GM10847 (cell line): ENCODE results near the gene MTSS2.

ENCODE experiments used
- POLR2A ChIP-seq: IDR thresholded peaks from 2 replicates; pipeline ENCODE4 v1.6.1; 2011; ENCODE audit not compliant: insufficient read length; ENCODE audit errors: extremely low read depth

The MTSS2 gene

DNA sequence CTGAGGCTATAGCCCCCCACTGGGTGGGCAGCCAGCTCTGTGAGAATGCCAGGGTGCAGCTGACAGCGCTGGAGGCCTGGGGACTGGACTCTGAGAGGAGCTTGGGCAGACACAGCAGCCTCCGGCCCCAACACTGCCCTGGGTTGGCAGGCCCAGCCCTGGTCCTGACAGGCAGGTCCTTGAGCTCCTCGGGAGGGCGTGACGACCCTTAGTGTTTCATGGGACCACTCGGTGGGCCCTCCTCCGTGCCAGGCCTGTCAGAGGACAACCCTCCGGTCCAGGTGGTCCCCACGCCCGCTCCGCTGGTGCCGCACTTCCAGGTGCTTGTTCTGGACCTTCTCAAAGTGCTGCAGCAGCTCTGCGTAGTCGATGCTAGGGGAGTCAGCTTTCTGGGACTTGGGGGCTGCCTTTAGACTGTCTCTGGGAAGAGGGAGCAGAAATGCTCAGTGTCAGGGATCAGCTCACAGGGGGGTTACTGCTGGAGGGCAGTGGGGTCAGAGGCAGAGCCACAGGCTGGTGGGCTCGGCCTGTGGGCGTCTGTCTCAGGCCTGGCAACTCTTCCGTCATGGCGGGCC, 1.9 kb upstream of the MTSS2 start:
- no peak for TF ChIP-seq POLR2A

DNA sequence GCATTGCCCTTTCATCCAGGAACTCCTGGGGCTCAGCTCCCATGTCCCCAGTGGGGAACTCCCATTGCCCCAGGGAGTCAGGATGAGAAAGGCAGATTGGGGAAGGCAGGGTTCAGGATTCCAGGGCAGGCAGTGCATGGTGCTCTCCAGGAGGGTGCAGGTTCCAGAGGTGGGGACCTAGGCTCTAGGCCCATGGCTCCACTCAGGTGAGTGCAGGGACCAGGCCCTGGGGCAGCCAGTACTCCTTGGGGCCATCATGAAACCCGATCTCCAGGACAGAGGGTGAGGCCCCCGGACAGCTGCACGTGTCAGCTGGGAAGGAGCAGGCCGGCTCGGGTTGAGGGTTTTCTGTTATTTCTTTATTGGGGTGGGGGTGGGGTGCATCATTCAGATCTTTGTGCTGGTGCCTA, 1.3 kb upstream of the MTSS2 start:
- TF ChIP-seq POLR2A = no peak

DNA sequence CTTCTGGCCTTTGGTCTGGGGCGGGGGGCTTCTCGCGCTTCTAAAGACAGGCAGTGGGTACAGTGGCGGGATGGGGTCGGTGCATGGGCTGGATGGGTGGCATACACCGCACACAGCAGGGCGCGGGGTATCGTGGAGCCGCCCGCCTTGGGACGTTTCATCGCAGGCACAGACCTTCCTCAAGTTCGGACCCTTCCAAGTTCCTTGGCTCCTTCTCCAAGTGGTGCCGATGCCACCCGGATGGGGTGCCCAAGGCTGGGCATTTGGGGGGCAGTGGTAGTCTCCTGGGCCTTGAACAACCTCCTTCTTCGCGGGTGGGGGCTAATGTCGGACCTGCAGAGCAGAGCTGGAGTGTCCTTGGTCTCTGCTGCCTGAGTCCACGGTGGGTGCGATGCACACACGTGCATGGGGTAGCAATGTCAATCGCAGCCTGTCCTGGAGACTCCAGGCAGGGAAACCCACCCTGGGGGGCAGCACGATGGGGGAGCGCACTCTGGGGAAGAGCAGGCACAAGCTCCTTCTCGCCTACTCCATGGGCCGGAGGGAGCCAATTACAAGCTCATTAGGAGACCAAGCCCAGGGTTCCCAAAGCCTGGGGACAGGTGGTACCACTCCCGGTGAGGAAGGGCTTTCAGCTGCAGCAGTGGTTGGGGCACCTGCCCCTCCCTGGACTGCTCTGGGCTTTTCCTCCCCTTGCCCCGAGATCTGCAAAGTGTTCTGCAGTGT, 686 bp upstream of the MTSS2 start:
- no peak for TF ChIP-seq POLR2A

DNA sequence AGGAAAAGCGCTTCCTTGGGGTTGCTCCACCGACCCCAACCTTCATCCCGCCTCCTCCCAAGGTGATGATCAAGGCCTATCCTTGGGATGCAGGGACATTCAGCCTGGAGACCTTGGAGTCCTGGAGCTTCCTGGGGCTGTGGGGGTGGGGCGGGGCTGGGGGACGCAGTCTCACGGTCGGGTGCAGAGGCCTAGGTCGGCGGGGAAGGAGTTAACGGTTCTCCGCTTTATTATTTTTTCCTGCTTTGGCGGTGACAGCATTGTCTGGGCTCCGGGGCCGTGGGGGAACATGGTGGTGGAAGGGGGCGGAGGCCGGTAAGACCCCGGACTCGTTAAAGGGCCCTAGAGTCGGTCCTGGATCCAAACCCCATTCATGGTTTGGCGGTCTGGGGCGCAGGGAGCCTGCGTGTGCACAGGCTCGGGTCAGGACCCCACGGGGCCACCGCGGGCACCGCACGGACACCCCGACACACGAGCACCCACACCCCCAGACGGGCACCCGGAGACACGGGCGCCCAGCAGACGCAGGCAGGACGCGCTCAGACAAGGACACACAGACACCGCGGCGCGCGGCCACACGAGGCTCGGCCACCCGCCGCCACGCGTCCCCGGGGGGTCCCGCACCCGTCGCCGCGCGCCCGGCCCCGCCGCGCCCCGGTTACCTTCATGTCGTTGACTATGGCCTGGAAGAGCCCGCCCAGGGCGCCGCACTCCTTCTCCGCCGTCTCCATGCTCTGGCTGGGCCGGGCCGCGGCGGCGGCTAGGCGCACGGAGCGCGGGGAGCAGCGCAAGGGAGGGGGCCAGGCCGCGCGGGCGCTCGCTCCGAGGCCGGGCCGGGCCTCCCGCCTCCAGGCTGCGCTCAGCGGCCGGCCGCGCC, 554 bp downstream of the MTSS2 start:
- no peak for TF ChIP-seq POLR2A

DNA sequence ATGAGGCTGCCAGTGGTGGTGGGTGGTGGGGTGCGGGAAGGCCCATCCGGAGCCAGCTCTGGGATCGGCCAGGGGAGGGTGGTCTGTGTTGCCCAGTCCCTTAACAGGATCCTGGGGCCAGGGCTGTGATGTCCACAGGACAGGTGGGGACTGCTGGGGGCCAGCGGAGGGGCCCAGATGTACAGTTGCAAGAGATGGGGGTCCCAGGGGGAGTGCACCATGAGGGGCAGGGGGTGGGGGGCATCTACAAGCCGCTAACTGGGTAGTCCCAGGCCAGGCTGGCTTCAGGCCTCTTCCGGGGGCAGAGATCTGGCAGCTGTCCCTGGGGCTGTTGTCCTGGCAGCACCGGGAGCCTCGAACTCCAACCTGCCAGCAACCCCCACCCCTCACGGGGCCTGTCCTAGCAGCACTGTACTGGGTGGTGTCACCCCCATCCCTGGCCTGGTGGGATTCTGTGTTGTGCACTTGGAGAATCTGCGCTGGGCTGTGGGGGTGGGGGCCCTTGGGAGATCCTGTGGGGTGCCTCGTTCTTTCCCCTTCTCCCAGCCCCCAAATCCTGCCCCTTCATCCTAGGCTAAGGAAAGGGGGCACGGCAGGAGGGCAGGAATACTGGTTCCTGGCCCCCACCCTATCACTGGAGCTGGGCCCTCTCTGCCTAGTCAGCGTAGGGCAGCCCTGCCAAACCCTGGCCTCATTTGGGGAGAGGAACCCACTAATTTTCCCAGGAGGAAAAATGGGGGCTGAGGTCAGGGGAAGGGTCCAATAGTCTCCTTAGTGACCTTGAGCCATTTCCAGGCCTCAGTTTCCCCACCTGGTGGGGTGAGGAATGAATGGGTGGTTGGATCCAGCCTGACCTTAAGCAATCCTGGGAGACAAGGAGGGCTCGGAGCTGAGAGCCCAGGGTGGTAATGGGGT, 1.4 kb downstream of the MTSS2 start:
- no peak for TF ChIP-seq POLR2A

DNA sequence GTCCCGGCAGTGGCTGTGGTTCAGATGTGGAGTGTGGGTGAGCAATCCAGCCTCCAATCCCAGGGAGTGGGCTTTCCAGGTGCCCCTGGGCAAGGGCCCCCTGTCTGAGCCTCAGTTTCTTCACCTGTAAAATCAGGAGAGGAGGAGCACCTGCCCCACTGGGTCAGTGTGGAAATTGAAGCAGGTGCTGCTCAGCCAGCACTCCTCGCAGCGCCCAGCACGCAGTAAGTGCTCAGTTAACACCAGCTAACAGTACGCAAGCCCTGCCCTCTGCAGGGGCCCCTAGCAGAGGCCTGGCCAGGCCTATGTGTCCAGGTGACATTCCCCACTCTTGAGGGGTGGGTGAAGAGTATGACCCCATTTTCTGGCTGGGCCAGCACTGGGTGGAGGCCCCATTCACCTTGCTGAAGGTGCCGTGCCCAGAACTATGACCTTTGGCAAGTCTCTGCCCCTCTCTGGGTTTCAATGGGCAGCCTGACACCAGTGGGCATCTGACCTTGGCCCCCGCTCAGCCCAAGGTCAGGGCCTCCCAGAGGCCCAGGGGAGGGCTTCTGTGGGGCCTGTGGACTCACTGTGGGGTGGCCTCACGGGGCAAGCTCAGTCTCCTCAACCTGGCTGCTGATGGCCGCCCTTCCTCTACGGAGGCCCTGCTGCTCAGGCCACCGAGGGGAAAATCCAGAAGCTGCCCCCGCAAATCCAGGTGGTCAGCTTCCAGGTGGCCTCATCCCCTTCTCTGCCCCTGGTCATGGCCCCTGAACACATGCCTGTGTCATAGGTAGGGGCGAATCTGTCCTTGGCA, 2.5 kb downstream of the MTSS2 start:
- TF ChIP-seq POLR2A = no peak

- no peak for TF ChIP-seq POLR2A
These were observed 3.4 kb downstream of the MTSS2 start for GRCh38 chr16:70682239-70683145.

- no peak for TF ChIP-seq POLR2A
These were observed 4.2 kb downstream of the MTSS2 start for GRCh38 chr16:70681382-70682238.

- TF ChIP-seq POLR2A = no peak
These were observed 5.1 kb downstream of the MTSS2 start for GRCh38 chr16:70680495-70681381.

GRCh38 chr16:70679671-70680494, 6.0 kb downstream of the MTSS2 start:
- no peak for TF ChIP-seq POLR2A

DNA sequence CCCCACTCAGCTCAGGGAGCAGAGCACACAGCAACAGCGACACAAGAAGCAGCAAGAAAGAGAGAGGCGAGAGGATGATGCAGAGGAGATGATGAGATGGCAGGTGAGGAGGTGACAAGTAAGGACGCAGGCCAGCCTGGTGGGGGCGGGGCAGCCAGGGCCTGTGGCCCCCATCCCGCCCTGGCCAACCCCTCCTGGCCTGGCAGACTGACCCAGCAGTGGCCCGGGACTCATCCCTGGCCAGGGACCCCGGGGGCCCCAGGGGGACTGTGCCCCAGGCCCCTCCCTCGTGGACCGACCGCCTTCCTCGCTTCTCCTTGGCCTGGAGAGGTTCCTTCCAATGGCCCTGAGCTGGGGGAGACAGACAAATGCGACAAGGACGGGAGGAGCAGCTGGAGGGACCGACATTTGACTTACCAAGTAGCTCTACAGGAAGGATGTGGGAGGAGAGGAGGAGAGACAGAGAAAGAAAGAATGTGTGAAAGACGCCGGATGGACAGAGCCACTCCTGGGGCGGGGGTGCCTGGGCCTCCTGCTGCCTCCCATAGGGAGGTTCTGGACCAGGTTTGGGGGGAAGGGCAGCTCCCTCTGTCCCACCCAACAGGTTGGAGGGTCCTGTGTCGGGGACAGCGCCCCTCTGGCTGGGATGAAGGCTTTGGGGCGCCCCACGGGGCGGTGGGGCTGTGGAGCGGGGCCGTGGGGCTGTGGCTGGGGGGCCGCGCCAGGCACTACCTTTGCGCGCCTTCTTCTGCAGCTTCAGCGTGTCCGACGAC, 6.8 kb downstream of the MTSS2 start:
- no peak for TF ChIP-seq POLR2A
